Neutrophil (primary cell): ENCODE results near the gene ATRIP.
"Not testable (repeated sequence)": the region's sequence is repeated elsewhere in the genome, so short reads cannot be mapped to it uniquely, and the experiment has no call there.

Experiments
- H3K27ac ChIP-seq: fragments of 200-600 bp; sonication (generic); 2 replicates; pipeline ENCODE4 v1.5.1; 2016; ENCODE audit warnings: mild to moderate bottlenecking, moderate library complexity
- H3K27me3 ChIP-seq: fragments of 200-600 bp; sonication (generic); 2 replicates; pipeline ENCODE4 v1.6.0; 2016; ENCODE audit warnings: mild to moderate bottlenecking
- H3K36me3 ChIP-seq: fragments of 200-600 bp; sonication (generic); 2 replicates; pipeline ENCODE4 v1.5.1; 2017
- H3K4me1 ChIP-seq, 2 experiments: fragments of 200-600 bp in 1 of 2; sonication (generic) in 1 of 2; 1 replicate in 1 of 2; 2 replicates in 1 of 2; pipeline versions ENCODE4 v1.5.1 to v1.6.1; 2013 to 2016; ENCODE audit warnings: low read depth in 1 of 2, low read length in 1 of 2, mild to moderate bottlenecking in 1 of 2, moderate library complexity in 1 of 2; ENCODE audit not compliant: control insufficient read depth in 1 of 2, insufficient read depth in 1 of 2
- H3K4me3 ChIP-seq, 2 experiments: fragments of 200-600 bp in 1 of 2; sonication (generic) in 1 of 2; 1 replicate in 1 of 2; 2 replicates in 1 of 2; pipeline ENCODE4 v1.5.1; 2013 to 2016; ENCODE audit warnings: low read depth in 1 of 2, low read length in 1 of 2, mild to moderate bottlenecking in 1 of 2, moderate library complexity in 1 of 2
- H3K9me3 ChIP-seq: fragments of 200-600 bp; sonication (generic); 2 replicates; pipeline ENCODE4 v1.5.1; 2016
- TF ChIP-seq, protein P1 (sequence below): fragments of 200-600 bp; sonication (generic); IDR thresholded peaks from 2 replicates; pipeline ENCODE4 v1.5.1; 2016; ENCODE audit warnings: antibody characterized with exemption

ATRIP gene

GRCh38 chr3:48477959-48478520, 31.5 kb downstream of the ATRIP start:
- no peak overlapping the region for H3K27ac ChIP-seq
- no peaks in the 10 kb centered on the region for H3K9me3 ChIP-seq
- TF ChIP-seq, protein P1, sequence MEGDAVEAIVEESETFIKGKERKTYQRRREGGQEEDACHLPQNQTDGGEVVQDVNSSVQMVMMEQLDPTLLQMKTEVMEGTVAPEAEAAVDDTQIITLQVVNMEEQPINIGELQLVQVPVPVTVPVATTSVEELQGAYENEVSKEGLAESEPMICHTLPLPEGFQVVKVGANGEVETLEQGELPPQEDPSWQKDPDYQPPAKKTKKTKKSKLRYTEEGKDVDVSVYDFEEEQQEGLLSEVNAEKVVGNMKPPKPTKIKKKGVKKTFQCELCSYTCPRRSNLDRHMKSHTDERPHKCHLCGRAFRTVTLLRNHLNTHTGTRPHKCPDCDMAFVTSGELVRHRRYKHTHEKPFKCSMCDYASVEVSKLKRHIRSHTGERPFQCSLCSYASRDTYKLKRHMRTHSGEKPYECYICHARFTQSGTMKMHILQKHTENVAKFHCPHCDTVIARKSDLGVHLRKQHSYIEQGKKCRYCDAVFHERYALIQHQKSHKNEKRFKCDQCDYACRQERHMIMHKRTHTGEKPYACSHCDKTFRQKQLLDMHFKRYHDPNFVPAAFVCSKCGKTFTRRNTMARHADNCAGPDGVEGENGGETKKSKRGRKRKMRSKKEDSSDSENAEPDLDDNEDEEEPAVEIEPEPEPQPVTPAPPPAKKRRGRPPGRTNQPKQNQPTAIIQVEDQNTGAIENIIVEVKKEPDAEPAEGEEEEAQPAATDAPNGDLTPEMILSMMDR, result no peak
- no peaks in the 10 kb centered on the region for H3K27me3 ChIP-seq
- no peak overlapping the region for H3K4me3 ChIP-seq
- peaks cover 14 to 23% of the 10 kb centered on the region in 2 experiments for H3K4me1 ChIP-seq
- H3K36me3 ChIP-seq, result peaks cover 7% of the 10 kb centered on the region

DNA sequence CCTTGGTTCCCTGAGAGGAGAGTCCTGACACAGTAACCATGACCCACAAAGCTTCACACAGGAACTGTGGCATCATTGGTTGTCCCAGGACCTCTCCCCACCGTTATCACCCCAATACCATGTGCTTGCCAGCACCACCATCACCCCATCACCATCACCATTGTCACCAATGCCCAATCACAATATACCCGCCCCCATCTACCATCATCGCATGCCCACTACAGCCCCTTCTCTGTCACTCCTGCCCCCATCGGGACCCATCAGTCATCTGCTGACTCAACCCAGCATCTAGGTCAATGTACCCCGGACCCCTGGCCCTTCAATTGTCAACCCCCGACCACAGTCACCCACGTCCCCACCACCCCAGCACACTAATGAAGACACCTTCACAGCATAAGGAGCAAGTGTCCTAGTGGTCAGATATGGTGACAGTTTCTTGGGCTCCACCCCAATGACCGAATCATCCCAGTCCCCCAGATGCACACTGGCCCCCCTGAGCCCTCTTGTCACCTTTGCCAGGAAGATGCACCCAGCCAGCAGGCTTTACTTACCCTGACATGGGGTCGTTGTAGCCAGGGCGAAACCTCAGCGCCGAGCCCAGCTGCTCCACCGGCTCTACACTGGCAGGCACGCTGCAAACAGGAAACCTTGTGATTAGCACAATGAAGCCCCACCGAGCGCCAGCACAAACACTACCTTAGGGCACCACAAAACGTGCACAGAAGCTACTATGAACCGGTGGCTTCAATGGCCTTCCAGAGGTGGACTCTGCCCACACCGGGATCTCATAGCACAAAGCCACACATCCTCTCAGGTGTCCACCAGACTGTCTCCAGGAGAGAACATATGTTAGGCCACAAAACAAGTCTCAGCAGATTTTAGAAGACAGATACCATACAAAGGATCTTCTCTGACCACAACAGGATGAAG, 32.4 kb downstream of the ATRIP start:
- no peak overlapping the region for H3K27ac ChIP-seq
- H3K36me3 ChIP-seq, result peaks cover 7% of the 10 kb centered on the region
- TF ChIP-seq, protein P1, result no peak
- H3K4me1 ChIP-seq, result peaks cover 9 to 18% of the 10 kb centered on the region in 2 experiments
- H3K9me3 ChIP-seq, result no peaks in the 10 kb centered on the region
- no peak overlapping the region for H3K4me3 ChIP-seq
- no peaks in the 10 kb centered on the region for H3K27me3 ChIP-seq

DNA sequence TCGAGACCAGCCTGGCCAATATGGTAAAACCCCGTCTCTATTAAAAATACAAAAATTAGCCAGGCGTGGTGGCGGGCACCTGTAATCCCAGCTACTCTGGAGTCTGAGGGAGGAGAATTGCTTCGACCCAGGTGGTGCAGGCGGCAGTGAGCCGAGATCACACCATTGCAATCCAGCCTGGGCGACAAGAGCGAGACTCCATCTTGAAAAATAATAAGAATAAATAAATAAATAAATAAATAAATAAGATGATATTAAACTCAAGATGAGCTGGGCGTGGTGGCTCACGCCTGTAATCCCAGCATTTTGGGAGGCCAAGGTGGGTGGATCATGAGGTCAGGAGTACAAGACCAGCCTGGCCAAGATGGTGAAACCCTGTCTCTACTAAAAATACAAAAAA, 34.4 kb downstream of the ATRIP start:
- not testable (repeated sequence) for H3K27ac ChIP-seq, H3K4me3 ChIP-seq, H3K9me3 ChIP-seq, H3K27me3 ChIP-seq, H3K36me3 ChIP-seq
- H3K4me1 ChIP-seq, result peaks cover 9 to 18% of the 10 kb centered on the region in 2 experiments

GRCh38 chr3:48482822-48483221, 36.3 kb downstream of the ATRIP start:
- H3K27me3 ChIP-seq, H3K9me3 ChIP-seq, H3K4me3 ChIP-seq, H3K36me3 ChIP-seq, H3K27ac ChIP-seq: not testable (repeated sequence)
- H3K4me1 ChIP-seq, result peaks cover 9 to 18% of the 10 kb centered on the region in 2 experiments

DNA sequence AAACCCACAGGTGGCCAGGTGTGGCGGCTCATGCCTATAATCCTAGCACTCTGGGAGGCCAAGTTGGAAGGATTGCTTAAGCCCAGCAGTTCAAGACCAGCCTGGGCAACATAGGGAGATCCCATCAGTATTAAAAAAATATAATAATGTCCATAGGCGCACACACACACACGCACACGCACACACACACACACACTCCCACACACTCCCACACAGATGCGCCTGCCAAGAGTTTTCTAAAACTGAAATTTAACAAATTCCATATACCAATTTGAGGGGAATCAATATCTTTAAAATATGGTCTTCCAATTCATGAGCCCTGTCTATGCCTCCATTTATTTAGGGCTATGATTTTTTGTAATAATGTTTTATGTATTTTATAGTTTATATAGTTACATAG, 40.4 kb downstream of the ATRIP start:
- Histone ChIP-seq H3K27me3 (no peaks in the 10 kb centered on the region), H3K27ac (no peak overlapping the region), H3K4me3 (no peak overlapping the region), H3K36me3 (no peaks in the 10 kb centered on the region), H3K9me3 (no peaks in the 10 kb centered on the region), H3K4me1 (no peaks in the 10 kb centered on the region)
- TF ChIP-seq, protein P1, result no peak

DNA sequence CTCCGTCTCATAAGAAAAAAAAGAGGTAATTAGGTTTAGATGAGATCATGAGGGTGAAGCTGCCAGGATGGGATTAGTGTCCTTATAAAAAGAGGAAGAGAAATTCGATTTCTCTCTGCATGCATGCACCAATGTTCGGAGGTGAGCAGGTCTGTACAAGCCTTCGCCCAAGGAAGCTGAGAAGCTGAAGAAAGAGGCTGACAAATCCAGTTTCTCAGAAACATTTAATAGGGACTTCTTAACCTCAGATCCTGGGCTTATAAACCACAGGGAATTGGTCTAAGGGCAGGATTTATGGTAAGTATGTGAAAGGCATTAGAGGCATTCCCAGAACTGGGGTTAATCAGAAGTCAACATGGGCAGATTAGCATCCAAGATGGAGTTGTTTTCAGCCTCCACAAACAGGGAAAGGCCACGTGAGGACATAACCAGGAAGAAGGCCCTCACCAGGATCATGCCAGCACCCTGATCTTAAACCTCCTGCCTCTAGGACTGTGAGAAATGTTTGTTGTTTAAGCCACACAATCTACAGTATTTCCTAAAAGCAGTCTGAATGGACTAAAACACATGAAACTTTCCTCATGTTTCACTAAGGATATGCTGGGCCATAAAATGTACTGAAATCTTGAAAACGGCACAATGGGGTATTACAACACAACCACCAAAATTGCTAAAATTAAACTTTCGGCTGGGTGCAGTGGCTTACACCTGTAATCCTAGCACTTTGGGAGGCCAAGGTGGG, 46.1 kb downstream of the ATRIP start:
- TF ChIP-seq, protein P1, result no peak

More for the DNA sequence above, 46.1 kb downstream of the ATRIP start:
- H3K27me3 ChIP-seq, result no peaks in the 10 kb centered on the region
- H3K4me1 ChIP-seq, result no peaks in the 10 kb centered on the region
- H3K36me3 ChIP-seq, result peaks cover 6% of the 10 kb centered on the region
- H3K4me3 ChIP-seq, result no peak overlapping the region
- H3K27ac ChIP-seq, result no peak overlapping the region
- no peaks in the 10 kb centered on the region for H3K9me3 ChIP-seq
